ENCODE results near the gene ACOT11.

ACOT11 gene

DNA sequence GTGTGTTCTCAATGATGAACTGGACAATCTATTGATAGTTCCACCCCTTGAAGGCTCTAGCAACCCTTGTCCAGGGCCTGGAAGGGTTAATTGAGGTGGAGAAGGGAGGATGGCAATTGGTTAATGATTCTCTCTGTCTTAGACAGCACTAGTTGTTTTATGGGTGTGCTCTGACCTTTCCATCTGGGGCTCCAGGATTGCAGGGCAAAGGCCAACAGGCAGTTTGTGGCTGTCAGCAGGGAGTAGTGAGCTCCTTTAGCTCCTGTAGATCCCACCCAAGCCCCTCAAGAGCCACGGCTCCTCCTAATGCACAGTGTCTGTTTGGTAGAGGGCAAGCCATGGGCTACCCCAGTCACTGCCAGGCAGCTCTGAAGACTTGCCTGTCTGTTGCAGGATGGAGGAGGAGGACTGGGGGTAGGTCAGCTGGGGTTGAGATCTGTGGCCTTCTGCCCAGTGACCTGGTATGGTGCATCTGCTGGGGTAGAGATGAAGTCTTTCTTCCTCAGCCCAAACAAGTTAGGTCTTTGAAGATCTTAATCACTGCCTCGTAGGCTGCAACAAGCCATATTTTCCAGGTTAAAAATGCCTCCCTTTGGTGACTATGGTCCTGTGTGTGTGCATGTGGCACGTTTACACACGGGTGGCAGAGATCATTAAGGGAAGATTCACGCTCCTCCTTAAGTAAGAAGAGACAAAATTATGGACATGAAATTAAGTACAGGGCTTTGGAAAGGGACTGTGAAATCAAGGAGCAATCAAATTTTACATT lies 101.3 kb downstream of the ACOT11 start:
- TF ChIP-seq POLR2AphosphoS5 (IDR thresholded peaks at IDR 0.05; ENCODE audit: low read depth) (no peak), GABPA (IDR thresholded peaks at IDR 0.05; ENCODE audit: low read depth) (no peak), SPI1 (IDR thresholded peaks at IDR 0.05; ENCODE audit: borderline replicate concordance, low read depth) (no peak)
- TF ChIP-seq, protein P1, sequence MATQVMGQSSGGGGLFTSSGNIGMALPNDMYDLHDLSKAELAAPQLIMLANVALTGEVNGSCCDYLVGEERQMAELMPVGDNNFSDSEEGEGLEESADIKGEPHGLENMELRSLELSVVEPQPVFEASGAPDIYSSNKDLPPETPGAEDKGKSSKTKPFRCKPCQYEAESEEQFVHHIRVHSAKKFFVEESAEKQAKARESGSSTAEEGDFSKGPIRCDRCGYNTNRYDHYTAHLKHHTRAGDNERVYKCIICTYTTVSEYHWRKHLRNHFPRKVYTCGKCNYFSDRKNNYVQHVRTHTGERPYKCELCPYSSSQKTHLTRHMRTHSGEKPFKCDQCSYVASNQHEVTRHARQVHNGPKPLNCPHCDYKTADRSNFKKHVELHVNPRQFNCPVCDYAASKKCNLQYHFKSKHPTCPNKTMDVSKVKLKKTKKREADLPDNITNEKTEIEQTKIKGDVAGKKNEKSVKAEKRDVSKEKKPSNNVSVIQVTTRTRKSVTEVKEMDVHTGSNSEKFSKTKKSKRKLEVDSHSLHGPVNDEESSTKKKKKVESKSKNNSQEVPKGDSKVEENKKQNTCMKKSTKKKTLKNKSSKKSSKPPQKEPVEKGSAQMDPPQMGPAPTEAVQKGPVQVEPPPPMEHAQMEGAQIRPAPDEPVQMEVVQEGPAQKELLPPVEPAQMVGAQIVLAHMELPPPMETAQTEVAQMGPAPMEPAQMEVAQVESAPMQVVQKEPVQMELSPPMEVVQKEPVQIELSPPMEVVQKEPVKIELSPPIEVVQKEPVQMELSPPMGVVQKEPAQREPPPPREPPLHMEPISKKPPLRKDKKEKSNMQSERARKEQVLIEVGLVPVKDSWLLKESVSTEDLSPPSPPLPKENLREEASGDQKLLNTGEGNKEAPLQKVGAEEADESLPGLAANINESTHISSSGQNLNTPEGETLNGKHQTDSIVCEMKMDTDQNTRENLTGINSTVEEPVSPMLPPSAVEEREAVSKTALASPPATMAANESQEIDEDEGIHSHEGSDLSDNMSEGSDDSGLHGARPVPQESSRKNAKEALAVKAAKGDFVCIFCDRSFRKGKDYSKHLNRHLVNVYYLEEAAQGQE (IDR thresholded peaks at IDR 0.05; ENCODE audit: insufficient replicate concordance, low read depth), result no peak
- TF ChIP-seq, protein P2, sequence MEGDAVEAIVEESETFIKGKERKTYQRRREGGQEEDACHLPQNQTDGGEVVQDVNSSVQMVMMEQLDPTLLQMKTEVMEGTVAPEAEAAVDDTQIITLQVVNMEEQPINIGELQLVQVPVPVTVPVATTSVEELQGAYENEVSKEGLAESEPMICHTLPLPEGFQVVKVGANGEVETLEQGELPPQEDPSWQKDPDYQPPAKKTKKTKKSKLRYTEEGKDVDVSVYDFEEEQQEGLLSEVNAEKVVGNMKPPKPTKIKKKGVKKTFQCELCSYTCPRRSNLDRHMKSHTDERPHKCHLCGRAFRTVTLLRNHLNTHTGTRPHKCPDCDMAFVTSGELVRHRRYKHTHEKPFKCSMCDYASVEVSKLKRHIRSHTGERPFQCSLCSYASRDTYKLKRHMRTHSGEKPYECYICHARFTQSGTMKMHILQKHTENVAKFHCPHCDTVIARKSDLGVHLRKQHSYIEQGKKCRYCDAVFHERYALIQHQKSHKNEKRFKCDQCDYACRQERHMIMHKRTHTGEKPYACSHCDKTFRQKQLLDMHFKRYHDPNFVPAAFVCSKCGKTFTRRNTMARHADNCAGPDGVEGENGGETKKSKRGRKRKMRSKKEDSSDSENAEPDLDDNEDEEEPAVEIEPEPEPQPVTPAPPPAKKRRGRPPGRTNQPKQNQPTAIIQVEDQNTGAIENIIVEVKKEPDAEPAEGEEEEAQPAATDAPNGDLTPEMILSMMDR (IDR thresholded peaks at IDR 0.05; ENCODE audit: insufficient read depth, low read length), result no peak
- Histone ChIP-seq H3K27ac (replicated peaks) (no peak overlapping the region), H3K4me3 (replicated peaks; ENCODE audit: insufficient read depth, low read length) (no peak overlapping the region), H3K27me3 (ENCODE audit: insufficient read depth, poor library complexity, severe bottlenecking) (no peaks in the 10 kb centered on the region)
- no peak for DNase-seq (ENCODE audit: low read depth in 1 of 2, low spot score in 1 of 2)

DNA sequence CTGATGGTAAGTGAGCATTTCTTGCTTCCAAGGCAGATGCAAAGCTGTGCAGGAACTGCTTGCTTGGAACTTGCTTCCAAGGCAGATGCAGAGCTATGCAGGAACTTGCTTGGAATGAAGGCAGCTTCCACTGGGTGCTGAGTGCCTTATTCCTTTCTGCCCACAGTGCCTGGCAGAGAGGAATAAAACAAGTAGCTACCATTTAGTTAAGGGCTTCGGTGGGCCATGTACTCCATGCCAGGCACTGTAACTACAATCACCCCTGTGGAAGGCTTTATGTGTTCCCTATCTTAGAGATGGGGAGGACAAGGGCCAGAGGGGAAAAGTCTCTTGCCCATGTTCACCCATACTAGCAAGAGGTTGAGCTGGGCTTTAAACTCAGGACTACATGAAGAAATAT lies 101.9 kb downstream of the ACOT11 start:
- H3K4me3 ChIP-seq (replicated peaks; ENCODE audit: insufficient read depth, low read length), result no peak overlapping the region
- no peak for DNase-seq (ENCODE audit: low read depth in 1 of 2, low spot score in 1 of 2)
- TF ChIP-seq GABPA (IDR thresholded peaks at IDR 0.05; ENCODE audit: low read depth) (no peak), SPI1 (IDR thresholded peaks at IDR 0.05; ENCODE audit: borderline replicate concordance, low read depth) (no peak), POLR2AphosphoS5 (IDR thresholded peaks at IDR 0.05; ENCODE audit: low read depth) (no peak)
- TF ChIP-seq, protein P1 (IDR thresholded peaks at IDR 0.05; ENCODE audit: insufficient replicate concordance, low read depth), result no peak
- TF ChIP-seq, protein P2 (IDR thresholded peaks at IDR 0.05; ENCODE audit: insufficient read depth, low read length), result no peak
- H3K27ac ChIP-seq (replicated peaks), result no peak overlapping the region
- no peaks in the 10 kb centered on the region for H3K27me3 ChIP-seq (ENCODE audit: insufficient read depth, poor library complexity, severe bottlenecking)

DNA sequence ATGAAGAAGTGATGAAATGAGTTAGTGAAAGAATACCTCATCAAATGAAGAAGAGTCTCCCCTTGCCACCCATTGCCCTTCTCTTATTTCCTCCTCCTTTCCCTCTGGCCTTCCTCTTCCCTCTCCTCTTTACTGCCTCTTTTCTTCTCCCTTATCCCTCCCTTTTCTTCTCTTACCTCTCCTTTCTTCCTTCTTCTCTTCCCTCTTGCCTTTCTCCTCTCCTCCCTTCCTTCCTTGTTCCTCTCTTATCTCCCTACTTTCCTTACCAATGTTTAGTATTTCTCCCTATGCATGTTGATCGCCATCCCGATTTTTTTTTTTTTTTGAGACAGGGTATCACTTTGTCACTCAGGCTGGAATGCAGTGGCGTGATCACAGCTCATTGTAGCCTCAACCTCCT lies 102.4 kb downstream of the ACOT11 start:
- Histone ChIP-seq H3K27ac (replicated peaks) (no peak overlapping the region; the same call in 1 of the 2 replicates), H3K27me3 (ENCODE audit: insufficient read depth, poor library complexity, severe bottlenecking) (no peaks in the 10 kb centered on the region), H3K4me3 (replicated peaks; ENCODE audit: insufficient read depth, low read length) (no peak overlapping the region)
- DNase-seq (ENCODE audit: low read depth in 1 of 2, low spot score in 1 of 2), result no peak
- TF ChIP-seq, protein P1 (IDR thresholded peaks at IDR 0.05; ENCODE audit: insufficient replicate concordance, low read depth), result no peak
- no peak for TF ChIP-seq SPI1 (IDR thresholded peaks at IDR 0.05; ENCODE audit: borderline replicate concordance, low read depth)
- TF ChIP-seq GABPA (IDR thresholded peaks at IDR 0.05; ENCODE audit: low read depth), result no peak
- TF ChIP-seq, protein P2 (IDR thresholded peaks at IDR 0.05; ENCODE audit: insufficient read depth, low read length), result no peak
- no peak for TF ChIP-seq POLR2AphosphoS5 (IDR thresholded peaks at IDR 0.05; ENCODE audit: low read depth)

Data from HL-60 (cell line).